ENCODE results near the gene IL17RD. TPM values are rescaled to one million over a fixed set of nuclear protein-coding genes. Genes with fewer than 3 reads are reported as not detected.

Gene IL17RD
- total RNA-seq, 2 experiments from 2014 or later, result not detected

DNA sequence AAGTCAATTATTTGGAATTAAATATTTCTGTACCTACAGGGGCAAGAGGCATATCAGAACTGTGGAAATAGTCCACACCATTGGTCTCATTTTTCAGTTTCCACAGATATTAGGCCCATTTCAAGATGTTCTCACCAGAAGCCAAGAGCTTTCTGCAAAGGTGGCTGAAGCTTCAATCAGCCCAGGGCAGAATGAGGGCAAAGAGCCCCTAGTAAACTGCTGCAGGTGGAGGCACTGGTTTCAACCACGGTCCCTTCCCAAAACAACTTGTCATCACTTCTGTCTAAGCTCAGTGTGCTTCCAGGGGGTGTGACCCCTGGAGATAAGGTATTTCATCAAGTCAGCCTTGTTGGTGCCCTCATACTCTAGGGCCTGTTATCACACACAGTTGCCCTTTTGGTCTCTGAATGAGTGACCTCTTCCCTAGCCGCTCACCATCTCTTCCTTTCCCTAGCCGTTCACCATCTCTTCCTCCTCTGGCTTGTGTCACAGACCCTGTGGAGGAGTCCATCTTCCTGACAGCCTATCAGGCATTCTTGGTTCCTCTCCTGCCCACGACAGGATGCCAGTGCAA, 21.2 kb downstream of the IL17RD start:
- no peak overlapping the region for H3K4me3 Mint-ChIP-seq
- TF ChIP-seq, protein P1, sequence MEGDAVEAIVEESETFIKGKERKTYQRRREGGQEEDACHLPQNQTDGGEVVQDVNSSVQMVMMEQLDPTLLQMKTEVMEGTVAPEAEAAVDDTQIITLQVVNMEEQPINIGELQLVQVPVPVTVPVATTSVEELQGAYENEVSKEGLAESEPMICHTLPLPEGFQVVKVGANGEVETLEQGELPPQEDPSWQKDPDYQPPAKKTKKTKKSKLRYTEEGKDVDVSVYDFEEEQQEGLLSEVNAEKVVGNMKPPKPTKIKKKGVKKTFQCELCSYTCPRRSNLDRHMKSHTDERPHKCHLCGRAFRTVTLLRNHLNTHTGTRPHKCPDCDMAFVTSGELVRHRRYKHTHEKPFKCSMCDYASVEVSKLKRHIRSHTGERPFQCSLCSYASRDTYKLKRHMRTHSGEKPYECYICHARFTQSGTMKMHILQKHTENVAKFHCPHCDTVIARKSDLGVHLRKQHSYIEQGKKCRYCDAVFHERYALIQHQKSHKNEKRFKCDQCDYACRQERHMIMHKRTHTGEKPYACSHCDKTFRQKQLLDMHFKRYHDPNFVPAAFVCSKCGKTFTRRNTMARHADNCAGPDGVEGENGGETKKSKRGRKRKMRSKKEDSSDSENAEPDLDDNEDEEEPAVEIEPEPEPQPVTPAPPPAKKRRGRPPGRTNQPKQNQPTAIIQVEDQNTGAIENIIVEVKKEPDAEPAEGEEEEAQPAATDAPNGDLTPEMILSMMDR (IDR thresholded peaks at IDR 0.05), result no peak
- POLR2A ChIA-PET, result interaction anchor here (0.6 kb wide), 1 partner anchor 89 kb away, joined by 4 read pairs; no protein-coding TSS in a partner anchor
- intact Hi-C loops (cut with micrococcal nuclease), result no loop called here
- H3K36me3 Mint-ChIP-seq (ENCODE audit: low read depth), result no peaks in the 10 kb centered on the region
- CTCF ChIA-PET, result interaction anchor here (0.7 kb wide), 1 partner anchor 148 kb away, joined by 3 read pairs; no protein-coding TSS in a partner anchor
- H3K9me3 Mint-ChIP-seq, result no peaks in the 10 kb centered on the region
- no peak overlapping the region for H3K27ac Mint-ChIP-seq
- DNase-seq (no peak), ATAC-seq (no peak)
- H3K4me1 Mint-ChIP-seq (ENCODE audit: low read depth), result no peaks in the 10 kb centered on the region
- H3K27me3 Mint-ChIP-seq, result peaks cover 11% of the 10 kb centered on the region

DNA sequence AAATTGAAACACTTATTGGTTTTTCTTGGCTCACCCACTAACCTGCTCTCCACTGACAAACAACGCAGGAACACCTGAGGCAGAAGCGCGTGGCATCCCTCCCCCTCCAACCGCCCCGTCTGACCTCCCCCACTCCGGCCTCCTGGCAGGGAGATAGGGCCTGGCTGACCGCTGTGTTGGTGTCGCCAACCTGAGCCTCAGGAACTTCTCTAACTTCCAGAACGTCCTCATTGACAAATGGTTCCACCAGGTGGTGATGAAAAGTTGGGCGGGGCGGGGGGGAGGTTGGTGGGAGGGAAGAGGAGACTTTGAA, 22.8 kb downstream of the IL17RD start:
- Mint-ChIP-seq H3K27me3 (peaks cover 13% of the 10 kb centered on the region), H3K4me1 (ENCODE audit: low read depth) (no peaks in the 10 kb centered on the region), H3K27ac (no peak overlapping the region), H3K36me3 (ENCODE audit: low read depth) (no peaks in the 10 kb centered on the region), H3K4me3 (no peak overlapping the region), H3K9me3 (no peaks in the 10 kb centered on the region)
- ChIA-PET POLR2A (no interaction called here), CTCF (interaction anchor here (0.6 kb wide), 1 partner anchor 799 kb away, joined by 3 read pairs; no protein-coding TSS in a partner anchor)
- TF ChIP-seq, protein P1 (IDR thresholded peaks at IDR 0.05), result no peak
- intact Hi-C loops (cut with micrococcal nuclease), result no loop called here
- ATAC-seq (no peak), DNase-seq (no peak)

DNA sequence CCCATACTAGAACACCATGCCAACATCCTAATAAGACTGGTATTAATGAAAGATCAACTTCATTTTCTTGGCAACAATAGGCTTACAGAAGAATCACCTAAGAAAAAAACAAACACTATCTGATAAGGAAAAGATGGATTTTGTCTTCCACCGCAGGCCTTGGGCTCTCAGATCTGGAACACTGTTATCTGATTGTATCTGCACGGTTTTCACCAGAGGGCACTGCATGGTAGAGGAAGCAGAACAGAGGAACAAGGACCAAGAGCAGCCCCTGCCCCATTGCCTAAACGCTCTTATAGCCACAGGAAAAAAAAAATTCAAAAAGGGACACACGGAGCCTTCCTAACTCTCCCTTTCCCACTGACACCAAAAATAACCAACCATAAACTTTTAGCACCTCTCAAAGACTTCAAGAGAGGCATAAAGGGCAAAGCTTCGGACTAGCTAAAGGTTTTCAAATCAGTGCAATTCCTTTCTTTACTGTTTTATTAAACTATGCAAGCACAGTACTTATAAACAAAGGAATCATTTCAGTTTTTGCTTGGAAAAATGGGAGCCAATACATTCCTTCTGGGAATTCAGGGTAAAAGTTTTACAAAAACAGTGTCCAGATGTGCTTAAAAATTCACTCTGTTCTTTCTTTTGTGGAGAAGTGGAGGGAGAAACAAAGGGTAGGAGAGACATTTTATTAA, 23.3 kb downstream of the IL17RD start:
- TF ChIP-seq, protein P1 (IDR thresholded peaks at IDR 0.05), result no peak
- DNase-seq (no peak), ATAC-seq (no peak)
- Mint-ChIP-seq H3K27me3 (peaks cover 13% of the 10 kb centered on the region), H3K9me3 (no peaks in the 10 kb centered on the region), H3K36me3 (ENCODE audit: low read depth) (no peaks in the 10 kb centered on the region), H3K4me1 (ENCODE audit: low read depth) (no peaks in the 10 kb centered on the region), H3K4me3 (no peak overlapping the region), H3K27ac (no peak overlapping the region)
- ChIA-PET POLR2A (no interaction called here), CTCF (interaction anchor here (0.6 to 1.3 kb wide), 2 partner anchors 42 to 799 kb away, joined by 3 to 4 read pairs; no protein-coding TSS in a partner anchor)
- intact Hi-C loops (cut with micrococcal nuclease), result no loop called here

DNA sequence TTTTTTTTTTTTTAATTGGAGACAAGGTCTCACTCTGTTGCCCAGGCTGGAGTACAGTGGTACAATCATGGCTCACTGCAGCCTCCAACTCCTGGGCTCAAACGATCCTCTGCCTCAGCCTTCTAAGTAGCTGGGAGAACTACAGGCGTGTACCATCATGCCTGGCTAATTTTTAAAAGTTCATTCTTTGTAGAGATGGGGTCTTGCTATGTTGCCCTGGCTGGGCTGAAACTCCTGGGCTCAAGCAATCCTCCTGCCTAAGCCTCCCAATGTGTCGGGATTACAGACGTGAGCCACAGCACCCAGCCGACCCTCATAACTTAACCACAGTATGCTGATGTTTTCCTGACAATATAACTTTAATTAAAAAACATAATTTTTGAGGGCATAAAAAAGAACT, 24.3 kb downstream of the IL17RD start:
- Mint-ChIP-seq H3K27ac (no peak overlapping the region), H3K27me3 (peaks cover 13% of the 10 kb centered on the region), H3K9me3 (no peaks in the 10 kb centered on the region), H3K36me3 (ENCODE audit: low read depth) (no peaks in the 10 kb centered on the region), H3K4me3 (no peak overlapping the region), H3K4me1 (ENCODE audit: low read depth) (no peaks in the 10 kb centered on the region)
- DNase-seq (no peak), ATAC-seq (no peak)
- TF ChIP-seq, protein P1 (IDR thresholded peaks at IDR 0.05), result no peak
- ChIA-PET POLR2A (no interaction called here), CTCF (interaction anchor here (1.3 kb wide), 1 partner anchor 41 kb away, joined by 4 read pairs; no protein-coding TSS in a partner anchor)
- intact Hi-C loops (cut with micrococcal nuclease), result no loop called here
